HL-60 (cell line): ENCODE results near the gene HIPK2.

Source experiments
- DNase-seq, 2 experiments: peaks; one replicate each; pipeline ENCODE4 v3.0.0-alpha.2; 2010 to 2020; ENCODE audit warnings: low read depth in 1 of 2, low spot score in 1 of 2
- H3K27ac ChIP-seq: fragments of 250-450 bp; sonication (Bioruptor Pico); replicated peaks from 2 replicates; pipeline ENCODE4 v1.5.1; 2020; ENCODE audit warnings: mild to moderate bottlenecking, moderate library complexity
- H3K27me3 ChIP-seq: fragments of 250-450 bp; sonication (Bioruptor Pico); 2 replicates; pipeline ENCODE4 v1.5.1; 2021; ENCODE audit warnings: mild to moderate bottlenecking, moderate library complexity; ENCODE audit not compliant: insufficient read depth, poor library complexity, severe bottlenecking
- H3K4me3 ChIP-seq: replicated peaks from 2 replicates; pipeline ENCODE4 v1.5.1; 2011; ENCODE audit warnings: mild to moderate bottlenecking, control low read depth, low read length; ENCODE audit not compliant: insufficient read depth
- CTCF ChIP-seq: IDR thresholded peaks from one replicate; pipeline ENCODE4 v1.5.1; 2011; ENCODE audit warnings: low read length, control low read depth, inconsistent platforms; ENCODE audit not compliant: insufficient read depth
- GABPA ChIP-seq: IDR thresholded peaks from 2 replicates; pipeline ENCODE4 v1.6.1; 2012; ENCODE audit warnings: low read depth
- POLR2AphosphoS5 ChIP-seq: IDR thresholded peaks from 2 replicates; pipeline ENCODE4 v1.6.1; 2012; ENCODE audit warnings: low read depth
- REST ChIP-seq: IDR thresholded peaks from 2 replicates; pipeline ENCODE4 v1.6.1; 2012; ENCODE audit warnings: low read depth; ENCODE audit not compliant: insufficient replicate concordance
- SPI1 ChIP-seq: IDR thresholded peaks from 2 replicates; pipeline ENCODE4 v1.6.1; 2012; ENCODE audit warnings: low read depth, mild to moderate bottlenecking, borderline replicate concordance

The HIPK2 gene

GRCh38 chr7:139620676-139621344, 157.0 kb downstream of the HIPK2 start:
- TF ChIP-seq GABPA (no peak), CTCF (peak; percentile 48)
- peak; percentile 41 to 63 for DNase-seq
- H3K4me3 ChIP-seq, result no peak overlapping the region
- H3K27ac ChIP-seq, result no peak overlapping the region
- no peaks in the 10 kb centered on the region for H3K27me3 ChIP-seq

- TF ChIP-seq CTCF (no peak), GABPA (no peak), POLR2AphosphoS5 (no peak), REST (no peak), SPI1 (no peak)
- no peak overlapping the region for H3K4me3 ChIP-seq
- H3K27ac ChIP-seq, result no peak overlapping the region
- H3K27me3 ChIP-seq, result no peaks in the 10 kb centered on the region
- no peak for DNase-seq
These were observed 158.5 kb downstream of the HIPK2 start for GRCh38 chr7:139619367-139619657.

GRCh38 chr7:139618482-139619366, 159.1 kb downstream of the HIPK2 start:
- TF ChIP-seq CTCF, result no peak
- TF ChIP-seq POLR2AphosphoS5, result no peak
- no peak for TF ChIP-seq SPI1
- TF ChIP-seq REST, result no peak
- no peak for TF ChIP-seq GABPA
- Histone ChIP-seq H3K4me3 (no peak overlapping the region), H3K27ac (no peak overlapping the region), H3K27me3 (no peaks in the 10 kb centered on the region)
- peak in 1 of 2 experiments; percentile 48 for DNase-seq
